HG03108 (cell line): ENCODE data around the gene NFATC1.

Experiments
- ATAC-seq: cut with Tn5 transposase; IDR thresholded peaks from one replicate; pipeline ENCODE4 v1.9.1; 2021; ENCODE audit warnings: moderate library complexity; ENCODE audit not compliant: unreplicated experiment

NFATC1 gene

GRCh38 chr18:79395761-79396404 is at the start of gene NFATC1:
TSS of gene NFATC1 (plus strand) at chr18:79395930. CDS start at chr18:79396225, 295 bp downstream.
- no peak for ATAC-seq

GRCh38 chr18:79345981-79346380 is 49.7 kb upstream of the NFATC1 start:
- no peak for ATAC-seq

- ATAC-seq, result no peak
Observed at GRCh38 chr18:79348066-79348465, 47.7 kb upstream of the NFATC1 start.

DNA sequence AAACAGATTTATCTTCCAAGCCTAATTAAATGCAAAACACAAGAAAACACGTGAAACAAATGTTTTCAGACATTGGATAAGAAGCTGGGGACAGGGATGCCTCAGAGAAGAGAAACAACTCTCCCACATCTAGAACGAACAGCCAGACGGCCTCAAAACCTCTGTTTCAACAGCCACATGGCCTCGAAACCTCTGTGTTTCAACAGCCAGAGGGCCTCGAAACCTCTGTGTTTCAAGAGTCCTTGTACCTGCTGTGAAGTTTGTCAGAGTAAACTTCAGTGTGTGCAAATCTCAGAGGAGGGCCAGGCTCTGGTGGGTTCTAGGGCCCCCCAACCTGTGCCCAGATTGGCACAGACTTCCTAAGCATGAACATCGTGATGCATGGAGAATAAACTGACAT is 43.3 kb upstream of the NFATC1 start:
- no peak for ATAC-seq

DNA sequence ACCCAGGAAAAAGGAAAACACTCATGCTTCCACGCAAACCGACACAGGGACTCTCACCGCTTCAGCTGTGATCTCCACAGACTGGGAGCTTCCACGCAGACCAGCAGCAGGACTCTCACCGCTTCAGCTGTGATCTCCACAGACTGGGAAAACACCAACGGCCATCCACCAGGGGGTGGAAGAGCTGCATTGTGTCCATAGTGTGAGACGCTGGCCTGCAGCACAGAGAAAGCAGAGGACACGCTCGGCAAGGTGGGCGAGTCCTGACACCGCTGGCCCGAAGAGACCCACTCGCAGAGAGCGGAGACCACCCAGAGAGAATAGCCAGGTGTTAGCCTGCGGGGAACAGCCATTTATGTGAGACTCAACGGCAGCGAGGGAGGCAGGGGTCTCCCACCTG is 42.5 kb upstream of the NFATC1 start:
- ATAC-seq, result no peak

DNA sequence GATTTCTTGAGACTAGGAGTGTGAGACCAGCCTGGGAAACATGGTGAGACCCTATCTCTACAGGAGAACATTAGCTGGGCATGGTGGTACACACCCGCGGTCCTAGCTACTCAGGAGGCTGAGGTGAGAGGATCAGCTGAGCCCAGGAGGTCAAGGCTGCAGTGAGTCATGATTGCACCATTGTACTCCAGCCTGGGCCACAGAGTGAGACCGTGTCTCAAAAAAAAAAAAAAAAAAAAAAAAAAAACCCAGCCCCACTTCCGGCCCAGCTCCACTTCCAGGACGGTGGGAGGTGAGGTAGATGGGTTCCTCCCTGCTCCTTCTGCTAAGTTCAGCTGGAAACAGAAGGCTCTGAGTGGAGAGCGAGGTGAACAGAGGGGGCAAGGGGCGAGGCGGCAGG is 41.4 kb upstream of the NFATC1 start:
- ATAC-seq, result no peak

GRCh38 chr18:79355433-79356335 is 40.0 kb upstream of the NFATC1 start:
- peak; percentile 27 for ATAC-seq

GRCh38 chr18:79356435-79356834 is 39.3 kb upstream of the NFATC1 start:
- peak; percentile 82 for ATAC-seq

- ATAC-seq, result no peak
Observed at GRCh38 chr18:79360933-79361332, 34.8 kb upstream of the NFATC1 start.

DNA sequence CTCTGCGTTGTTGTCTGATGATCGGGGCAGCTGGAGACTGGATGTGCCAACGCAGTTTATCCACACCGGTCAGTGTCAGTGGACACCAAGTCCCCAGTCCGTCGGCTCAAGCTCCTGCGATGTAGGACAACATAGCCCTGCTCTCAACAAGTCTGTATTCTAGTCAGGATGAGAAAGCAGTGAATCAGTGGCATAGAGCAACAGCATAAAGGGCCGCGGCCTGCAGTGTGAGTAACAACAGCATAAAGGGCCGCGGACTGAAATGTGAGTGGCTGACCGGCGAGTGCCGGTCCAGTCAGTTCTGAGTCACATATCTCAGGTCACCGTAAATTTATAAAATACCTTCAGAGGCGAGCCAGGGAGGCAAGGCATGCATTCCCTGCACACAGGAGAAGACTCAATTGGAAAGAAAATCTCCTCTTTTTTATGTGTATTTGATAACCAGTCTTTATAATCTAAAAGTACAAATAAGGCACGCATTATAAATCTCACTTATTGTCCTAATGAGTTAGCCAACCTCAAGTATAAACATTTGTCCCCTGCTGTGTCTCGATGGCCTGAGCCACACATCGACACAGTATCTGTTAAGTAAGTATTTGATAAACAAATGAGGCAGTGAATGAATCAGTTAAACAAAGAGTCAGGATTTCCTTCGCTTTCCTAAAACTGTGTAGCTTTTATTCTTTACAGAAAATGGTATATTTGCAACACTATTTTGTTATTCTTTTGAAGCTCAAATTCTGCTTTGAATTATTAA is 33.8 kb upstream of the NFATC1 start:
- ATAC-seq, result no peak

DNA sequence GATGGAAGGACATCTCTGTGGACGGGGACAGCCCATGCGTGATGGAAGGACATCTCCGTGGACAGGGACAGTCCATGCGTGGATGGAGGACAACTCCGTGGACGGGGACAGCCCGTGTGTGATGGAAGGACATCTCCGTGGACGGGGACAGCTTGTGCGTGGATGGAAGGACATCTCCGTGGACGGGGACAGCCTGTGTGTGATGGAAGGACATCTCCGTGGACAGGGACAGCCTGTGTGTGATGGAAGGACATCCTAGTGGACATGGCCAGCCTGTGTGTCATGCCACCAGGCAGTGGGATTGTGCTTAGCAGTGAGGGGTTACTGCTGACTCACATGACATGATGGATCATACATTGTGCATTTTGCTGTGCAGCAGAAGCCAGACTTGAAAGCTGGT is 30.0 kb upstream of the NFATC1 start:
- ATAC-seq, result no peak

- no peak for ATAC-seq
Observed at GRCh38 chr18:79366177-79367094, 29.3 kb upstream of the NFATC1 start.

DNA sequence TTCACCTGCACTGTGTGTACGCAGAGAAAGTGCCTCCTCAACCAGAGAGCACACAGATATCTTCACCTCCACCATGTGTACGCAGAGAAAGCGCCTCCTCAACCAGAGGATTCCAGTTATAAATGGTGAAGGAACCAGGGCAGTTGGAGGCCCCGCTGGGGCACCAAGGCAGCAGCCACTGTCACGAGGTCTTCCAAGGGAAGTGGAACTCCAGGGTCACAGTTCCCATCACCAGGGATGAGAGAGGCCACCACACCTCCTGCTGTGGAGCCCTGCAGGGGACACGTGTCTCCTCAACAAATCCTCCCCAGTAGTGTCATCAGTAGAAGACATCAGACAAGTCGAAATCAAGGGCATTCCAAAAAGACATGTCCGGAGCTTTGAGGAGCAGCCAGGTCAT is 28.2 kb upstream of the NFATC1 start:
- ATAC-seq, result no peak

DNA sequence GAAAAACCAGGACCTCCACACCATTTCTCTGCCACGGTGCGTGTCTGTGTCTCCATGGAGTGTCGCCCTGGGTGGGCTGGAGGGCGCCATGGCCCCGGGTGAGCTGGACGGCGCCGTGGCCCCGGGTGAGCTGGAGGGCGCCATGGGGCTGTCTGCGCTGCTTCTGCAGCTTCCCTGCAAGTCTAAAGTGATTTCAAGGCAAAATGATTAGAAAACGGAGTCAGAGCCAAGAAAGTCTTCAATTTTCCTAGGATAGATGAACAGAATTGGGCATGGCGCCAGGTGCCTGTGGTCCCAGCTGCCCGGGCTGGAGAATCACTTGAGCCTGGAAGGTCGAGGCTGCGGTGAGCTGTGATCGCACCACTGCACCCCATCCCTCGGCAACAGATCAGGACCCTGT is 27.7 kb upstream of the NFATC1 start:
- no peak for ATAC-seq

DNA sequence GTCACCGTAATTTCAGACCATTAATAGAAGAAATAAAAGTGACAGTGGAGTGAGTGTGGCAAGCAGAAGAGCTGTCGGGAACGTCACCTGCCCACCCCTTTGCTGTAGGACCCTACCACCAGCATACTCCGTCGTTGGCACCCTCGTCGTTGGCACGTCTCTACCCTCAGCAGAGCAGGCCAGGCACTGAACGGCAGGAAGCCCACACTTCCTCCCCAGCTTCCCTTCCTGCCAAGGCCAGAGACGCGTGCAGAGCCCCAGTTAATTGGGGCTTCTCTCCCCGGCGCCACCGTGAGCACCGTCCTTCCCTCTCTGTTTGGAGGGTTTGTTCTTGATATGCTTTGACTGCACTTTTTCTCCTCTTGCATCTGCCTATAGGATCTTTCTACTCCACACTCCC is 27.0 kb upstream of the NFATC1 start:
- no peak for ATAC-seq

DNA sequence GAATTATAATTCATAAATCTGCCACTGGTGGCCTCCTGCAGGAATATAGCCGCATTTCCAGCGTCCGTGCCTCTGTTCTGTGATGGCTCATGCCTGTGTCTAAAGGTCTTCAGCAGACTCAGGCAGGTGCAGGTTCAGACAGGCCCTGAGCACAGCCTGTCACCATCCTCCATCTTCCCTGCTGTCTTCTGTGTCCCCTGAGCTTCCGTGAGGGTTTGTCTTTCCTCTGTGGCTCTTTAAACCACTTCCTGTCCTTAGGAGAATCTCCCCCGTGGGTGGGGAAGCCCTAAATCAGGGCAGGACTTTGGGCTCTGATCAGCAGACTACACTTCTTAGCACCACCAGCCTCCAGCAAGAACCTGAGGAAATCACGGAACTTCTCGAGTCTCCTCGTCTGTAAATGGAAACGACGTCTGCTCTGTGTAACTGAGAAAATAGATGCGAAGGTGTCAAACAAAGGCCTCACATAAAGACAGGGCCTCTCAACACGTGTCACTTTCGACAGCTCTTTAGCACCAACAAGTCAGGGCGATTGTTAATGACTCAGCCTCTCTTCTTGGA is 24.1 kb upstream of the NFATC1 start:
- ATAC-seq, result no peak

DNA sequence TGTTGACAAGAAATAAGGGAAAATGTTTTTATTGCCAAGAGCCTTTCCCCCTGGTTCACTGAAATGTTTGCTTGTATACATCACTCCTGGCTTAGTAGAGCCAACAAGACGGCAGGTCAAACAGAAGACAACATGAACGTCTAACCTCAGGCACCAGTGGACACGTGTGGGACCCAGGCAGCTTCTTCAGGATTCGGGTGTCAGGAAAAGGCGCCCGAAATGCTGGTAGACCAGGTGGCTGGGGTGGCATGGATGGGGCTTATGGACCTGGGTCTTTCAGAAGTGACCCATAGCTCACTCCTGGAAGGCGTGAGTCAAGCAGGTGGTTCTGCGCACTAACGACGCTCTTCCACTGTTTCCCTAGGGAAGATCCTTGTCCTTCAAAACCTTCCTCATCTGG is 23.3 kb upstream of the NFATC1 start:
- ATAC-seq, result no peak

GRCh38 chr18:79372991-79373390 is 22.7 kb upstream of the NFATC1 start:
- no peak for ATAC-seq

DNA sequence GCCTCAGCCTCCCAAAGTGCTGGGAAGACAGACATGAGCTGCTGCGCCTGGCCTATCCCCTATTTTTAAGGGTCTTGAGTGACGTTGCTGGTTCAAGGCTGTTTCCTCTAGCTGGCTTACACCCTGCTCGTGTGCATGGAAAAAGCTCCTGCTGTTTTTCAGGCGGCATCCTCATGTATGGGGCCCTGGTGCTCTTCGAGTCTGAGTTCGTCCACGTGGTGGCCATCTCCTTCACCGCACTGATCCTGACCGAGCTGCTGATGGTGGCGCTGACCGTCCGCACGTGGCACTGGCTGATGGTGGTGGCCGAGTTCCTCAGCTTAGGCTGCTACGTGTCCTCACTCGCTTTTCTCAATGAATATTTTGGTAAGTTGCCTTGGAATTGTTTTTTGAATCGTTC is 22.0 kb upstream of the NFATC1 start:
- ATAC-seq, result no peak
